ENCODE data around the gene GADD45B. TPM values are rescaled to one million over a fixed set of nuclear protein-coding genes. Genes with fewer than 3 reads are reported as not detected.

Gene GADD45B
- total RNA-seq, 2 donors from 2014 or later = 40.6 to 80.0 TPM

GRCh38 chr19:2436384-2436783, 39.5 kb upstream of the GADD45B start:
- H3K27ac Mint-ChIP-seq = no peak overlapping the region
- no peak overlapping the region for H3K4me3 Mint-ChIP-seq
- H3K36me3 Mint-ChIP-seq (ENCODE audit: low read depth) = peaks cover 40% of the 10 kb centered on the region
- no peaks in the 10 kb centered on the region for H3K9me3 Mint-ChIP-seq
- no peak for ATAC-seq (replicated peaks)
- no peaks in the 10 kb centered on the region for H3K27me3 Mint-ChIP-seq
- H3K4me1 Mint-ChIP-seq = peaks cover 5% of the 10 kb centered on the region

- Mint-ChIP-seq H3K4me1 (peaks cover 5% of the 10 kb centered on the region), H3K27ac (no peak overlapping the region), H3K4me3 (no peak overlapping the region), H3K27me3 (no peaks in the 10 kb centered on the region), H3K36me3 (ENCODE audit: low read depth) (peaks cover 41% of the 10 kb centered on the region), H3K9me3 (no peaks in the 10 kb centered on the region)
- no peak for ATAC-seq (replicated peaks)
These were observed 39.0 kb upstream of the GADD45B start for GRCh38 chr19:2436926-2437325.

GRCh38 chr19:2438178-2438577, 37.7 kb upstream of the GADD45B start:
- peaks cover 45% of the 10 kb centered on the region for H3K36me3 Mint-ChIP-seq (ENCODE audit: low read depth)
- peaks cover 5% of the 10 kb centered on the region for H3K4me1 Mint-ChIP-seq
- no peaks in the 10 kb centered on the region for H3K9me3 Mint-ChIP-seq
- H3K4me3 Mint-ChIP-seq = no peak overlapping the region
- H3K27ac Mint-ChIP-seq = no peak overlapping the region
- ATAC-seq (replicated peaks) = no peak
- no peaks in the 10 kb centered on the region for H3K27me3 Mint-ChIP-seq

- no peaks in the 10 kb centered on the region for H3K9me3 Mint-ChIP-seq
- no peaks in the 10 kb centered on the region for H3K27me3 Mint-ChIP-seq
- no peak for ATAC-seq (replicated peaks)
- peak overlapping the region; percentile 0 for H3K27ac Mint-ChIP-seq
- H3K4me3 Mint-ChIP-seq = no peak overlapping the region
- H3K4me1 Mint-ChIP-seq = peaks cover 5% of the 10 kb centered on the region
- peaks cover 45% of the 10 kb centered on the region for H3K36me3 Mint-ChIP-seq (ENCODE audit: low read depth)
These were observed 35.4 kb upstream of the GADD45B start for GRCh38 chr19:2440515-2440914.

- H3K27me3 Mint-ChIP-seq = no peaks in the 10 kb centered on the region
These were observed 34.7 kb upstream of the GADD45B start for GRCh38 chr19:2441096-2441752.

GRCh38 chr19:2443116-2443784, 32.7 kb upstream of the GADD45B start:
- H3K9me3 Mint-ChIP-seq = no peaks in the 10 kb centered on the region
- H3K27ac Mint-ChIP-seq = no peak overlapping the region
- ATAC-seq (replicated peaks) = no peak
- peaks cover 32% of the 10 kb centered on the region for H3K36me3 Mint-ChIP-seq (ENCODE audit: low read depth)
- H3K4me3 Mint-ChIP-seq = no peak overlapping the region
- H3K4me1 Mint-ChIP-seq = peaks cover 5% of the 10 kb centered on the region
- H3K27me3 Mint-ChIP-seq = no peaks in the 10 kb centered on the region

More at GRCh38 chr19:2441096-2441752, 34.7 kb upstream of the GADD45B start:
- H3K4me1 Mint-ChIP-seq = peaks cover 5% of the 10 kb centered on the region
- no peak overlapping the region for H3K4me3 Mint-ChIP-seq
- H3K27ac Mint-ChIP-seq = no peak overlapping the region
- peaks cover 42% of the 10 kb centered on the region for H3K36me3 Mint-ChIP-seq (ENCODE audit: low read depth)
- ATAC-seq (replicated peaks) = no peak
- H3K9me3 Mint-ChIP-seq = no peaks in the 10 kb centered on the region

GRCh38 chr19:2443785-2444182, 32.1 kb upstream of the GADD45B start:
- no peak overlapping the region for H3K27ac Mint-ChIP-seq
- ATAC-seq (replicated peaks) = no peak
- peaks cover 5% of the 10 kb centered on the region for H3K4me1 Mint-ChIP-seq
- peaks cover 32% of the 10 kb centered on the region for H3K36me3 Mint-ChIP-seq (ENCODE audit: low read depth)
- H3K4me3 Mint-ChIP-seq = no peak overlapping the region
- H3K9me3 Mint-ChIP-seq = no peaks in the 10 kb centered on the region
- H3K27me3 Mint-ChIP-seq = no peaks in the 10 kb centered on the region

GRCh38 chr19:2444251-2445002, 31.5 kb upstream of the GADD45B start:
- H3K4me1 Mint-ChIP-seq = peaks cover 5% of the 10 kb centered on the region
- no peak for ATAC-seq (replicated peaks)
- peaks cover 32% of the 10 kb centered on the region for H3K36me3 Mint-ChIP-seq (ENCODE audit: low read depth)
- no peak overlapping the region for H3K4me3 Mint-ChIP-seq
- H3K27me3 Mint-ChIP-seq = no peaks in the 10 kb centered on the region
- no peaks in the 10 kb centered on the region for H3K9me3 Mint-ChIP-seq
- H3K27ac Mint-ChIP-seq = no peak overlapping the region

GRCh38 chr19:2446381-2446780, 29.5 kb upstream of the GADD45B start:
- no peak for ATAC-seq (replicated peaks)
- no peaks in the 10 kb centered on the region for H3K4me1 Mint-ChIP-seq
- no peak overlapping the region for H3K4me3 Mint-ChIP-seq
- H3K9me3 Mint-ChIP-seq = no peaks in the 10 kb centered on the region
- H3K36me3 Mint-ChIP-seq (ENCODE audit: low read depth) = peaks cover 21% of the 10 kb centered on the region
- H3K27ac Mint-ChIP-seq = peak overlapping the region; percentile 16
- H3K27me3 Mint-ChIP-seq = no peaks in the 10 kb centered on the region

GRCh38 chr19:2449019-2449418, 26.9 kb upstream of the GADD45B start:
- peaks cover 5% of the 10 kb centered on the region for H3K36me3 Mint-ChIP-seq (ENCODE audit: low read depth)
- no peak overlapping the region for H3K27ac Mint-ChIP-seq
- no peak for ATAC-seq (replicated peaks)
- H3K4me1 Mint-ChIP-seq = no peaks in the 10 kb centered on the region
- H3K27me3 Mint-ChIP-seq = no peaks in the 10 kb centered on the region
- no peak overlapping the region for H3K4me3 Mint-ChIP-seq
- no peaks in the 10 kb centered on the region for H3K9me3 Mint-ChIP-seq

GRCh38 chr19:2451138-2451537, 24.8 kb upstream of the GADD45B start:
- Mint-ChIP-seq H3K4me3 (no peak overlapping the region), H3K27ac (no peak overlapping the region), H3K27me3 (no peaks in the 10 kb centered on the region), H3K4me1 (no peaks in the 10 kb centered on the region), H3K36me3 (ENCODE audit: low read depth) (no peaks in the 10 kb centered on the region), H3K9me3 (no peaks in the 10 kb centered on the region)
- ATAC-seq (replicated peaks) = no peak

GRCh38 chr19:2451741-2452140, 24.2 kb upstream of the GADD45B start:
- H3K27me3 Mint-ChIP-seq = no peaks in the 10 kb centered on the region
- ATAC-seq (replicated peaks) = no peak
- H3K4me1 Mint-ChIP-seq = no peaks in the 10 kb centered on the region

GRCh38 chr19:2453431-2454025, 22.4 kb upstream of the GADD45B start:
- no peaks in the 10 kb centered on the region for H3K9me3 Mint-ChIP-seq
- ATAC-seq (replicated peaks) = no peak
- H3K4me1 Mint-ChIP-seq = no peaks in the 10 kb centered on the region
- H3K36me3 Mint-ChIP-seq (ENCODE audit: low read depth) = no peaks in the 10 kb centered on the region
- H3K4me3 Mint-ChIP-seq = no peak overlapping the region
- no peak overlapping the region for H3K27ac Mint-ChIP-seq
- H3K27me3 Mint-ChIP-seq = no peaks in the 10 kb centered on the region

More at GRCh38 chr19:2451741-2452140, 24.2 kb upstream of the GADD45B start:
- Mint-ChIP-seq H3K36me3 (ENCODE audit: low read depth) (no peaks in the 10 kb centered on the region), H3K4me3 (no peak overlapping the region), H3K9me3 (no peaks in the 10 kb centered on the region), H3K27ac (no peak overlapping the region)

- H3K4me3 Mint-ChIP-seq = peak overlapping the region; percentile 84
- H3K4me1 Mint-ChIP-seq = no peaks in the 10 kb centered on the region
- no peak for ATAC-seq (replicated peaks)
- H3K9me3 Mint-ChIP-seq = no peaks in the 10 kb centered on the region
- no peaks in the 10 kb centered on the region for H3K27me3 Mint-ChIP-seq
- no peaks in the 10 kb centered on the region for H3K36me3 Mint-ChIP-seq (ENCODE audit: low read depth)
- peak overlapping the region; percentile 73 for H3K27ac Mint-ChIP-seq
These were observed 21.5 kb upstream of the GADD45B start for GRCh38 chr19:2454199-2454961.

Measured in activated T-helper 17 cell treated with anti-CD3 and anti-CD28 coated beads, Interleukin-2, amount 50 U/mL, for 72 hours (primary cell).